ENCODE data around the gene ARG2.

- TF ChIP-seq, protein P1, sequence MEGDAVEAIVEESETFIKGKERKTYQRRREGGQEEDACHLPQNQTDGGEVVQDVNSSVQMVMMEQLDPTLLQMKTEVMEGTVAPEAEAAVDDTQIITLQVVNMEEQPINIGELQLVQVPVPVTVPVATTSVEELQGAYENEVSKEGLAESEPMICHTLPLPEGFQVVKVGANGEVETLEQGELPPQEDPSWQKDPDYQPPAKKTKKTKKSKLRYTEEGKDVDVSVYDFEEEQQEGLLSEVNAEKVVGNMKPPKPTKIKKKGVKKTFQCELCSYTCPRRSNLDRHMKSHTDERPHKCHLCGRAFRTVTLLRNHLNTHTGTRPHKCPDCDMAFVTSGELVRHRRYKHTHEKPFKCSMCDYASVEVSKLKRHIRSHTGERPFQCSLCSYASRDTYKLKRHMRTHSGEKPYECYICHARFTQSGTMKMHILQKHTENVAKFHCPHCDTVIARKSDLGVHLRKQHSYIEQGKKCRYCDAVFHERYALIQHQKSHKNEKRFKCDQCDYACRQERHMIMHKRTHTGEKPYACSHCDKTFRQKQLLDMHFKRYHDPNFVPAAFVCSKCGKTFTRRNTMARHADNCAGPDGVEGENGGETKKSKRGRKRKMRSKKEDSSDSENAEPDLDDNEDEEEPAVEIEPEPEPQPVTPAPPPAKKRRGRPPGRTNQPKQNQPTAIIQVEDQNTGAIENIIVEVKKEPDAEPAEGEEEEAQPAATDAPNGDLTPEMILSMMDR (IDR thresholded peaks at IDR 0.05; ENCODE audit: low read depth, low read length, missing input control): no peak
- TF ChIP-seq, protein P2, sequence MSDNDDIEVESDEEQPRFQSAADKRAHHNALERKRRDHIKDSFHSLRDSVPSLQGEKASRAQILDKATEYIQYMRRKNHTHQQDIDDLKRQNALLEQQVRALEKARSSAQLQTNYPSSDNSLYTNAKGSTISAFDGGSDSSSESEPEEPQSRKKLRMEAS (IDR thresholded peaks at IDR 0.05): no peak
- TF ChIP-seq HNF4G (IDR thresholded peaks at IDR 0.05) (no peak), TAF1 (conservative IDR thresholded peaks at IDR 0.05) (no peak), JUND (IDR thresholded peaks at IDR 0.05) (no peak), YY1 (IDR thresholded peaks at IDR 0.05) (no peak), EGR1 (IDR thresholded peaks at IDR 0.05; ENCODE audit: low read depth in 2 of 2) (no peak), RAD21 (IDR thresholded peaks at IDR 0.05) (no peak), SP1 (IDR thresholded peaks at IDR 0.05) (no peak)
- TF ChIP-seq, protein P3, sequence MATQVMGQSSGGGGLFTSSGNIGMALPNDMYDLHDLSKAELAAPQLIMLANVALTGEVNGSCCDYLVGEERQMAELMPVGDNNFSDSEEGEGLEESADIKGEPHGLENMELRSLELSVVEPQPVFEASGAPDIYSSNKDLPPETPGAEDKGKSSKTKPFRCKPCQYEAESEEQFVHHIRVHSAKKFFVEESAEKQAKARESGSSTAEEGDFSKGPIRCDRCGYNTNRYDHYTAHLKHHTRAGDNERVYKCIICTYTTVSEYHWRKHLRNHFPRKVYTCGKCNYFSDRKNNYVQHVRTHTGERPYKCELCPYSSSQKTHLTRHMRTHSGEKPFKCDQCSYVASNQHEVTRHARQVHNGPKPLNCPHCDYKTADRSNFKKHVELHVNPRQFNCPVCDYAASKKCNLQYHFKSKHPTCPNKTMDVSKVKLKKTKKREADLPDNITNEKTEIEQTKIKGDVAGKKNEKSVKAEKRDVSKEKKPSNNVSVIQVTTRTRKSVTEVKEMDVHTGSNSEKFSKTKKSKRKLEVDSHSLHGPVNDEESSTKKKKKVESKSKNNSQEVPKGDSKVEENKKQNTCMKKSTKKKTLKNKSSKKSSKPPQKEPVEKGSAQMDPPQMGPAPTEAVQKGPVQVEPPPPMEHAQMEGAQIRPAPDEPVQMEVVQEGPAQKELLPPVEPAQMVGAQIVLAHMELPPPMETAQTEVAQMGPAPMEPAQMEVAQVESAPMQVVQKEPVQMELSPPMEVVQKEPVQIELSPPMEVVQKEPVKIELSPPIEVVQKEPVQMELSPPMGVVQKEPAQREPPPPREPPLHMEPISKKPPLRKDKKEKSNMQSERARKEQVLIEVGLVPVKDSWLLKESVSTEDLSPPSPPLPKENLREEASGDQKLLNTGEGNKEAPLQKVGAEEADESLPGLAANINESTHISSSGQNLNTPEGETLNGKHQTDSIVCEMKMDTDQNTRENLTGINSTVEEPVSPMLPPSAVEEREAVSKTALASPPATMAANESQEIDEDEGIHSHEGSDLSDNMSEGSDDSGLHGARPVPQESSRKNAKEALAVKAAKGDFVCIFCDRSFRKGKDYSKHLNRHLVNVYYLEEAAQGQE (IDR thresholded peaks at IDR 0.05): no peak
- TF ChIP-seq, protein P4, sequence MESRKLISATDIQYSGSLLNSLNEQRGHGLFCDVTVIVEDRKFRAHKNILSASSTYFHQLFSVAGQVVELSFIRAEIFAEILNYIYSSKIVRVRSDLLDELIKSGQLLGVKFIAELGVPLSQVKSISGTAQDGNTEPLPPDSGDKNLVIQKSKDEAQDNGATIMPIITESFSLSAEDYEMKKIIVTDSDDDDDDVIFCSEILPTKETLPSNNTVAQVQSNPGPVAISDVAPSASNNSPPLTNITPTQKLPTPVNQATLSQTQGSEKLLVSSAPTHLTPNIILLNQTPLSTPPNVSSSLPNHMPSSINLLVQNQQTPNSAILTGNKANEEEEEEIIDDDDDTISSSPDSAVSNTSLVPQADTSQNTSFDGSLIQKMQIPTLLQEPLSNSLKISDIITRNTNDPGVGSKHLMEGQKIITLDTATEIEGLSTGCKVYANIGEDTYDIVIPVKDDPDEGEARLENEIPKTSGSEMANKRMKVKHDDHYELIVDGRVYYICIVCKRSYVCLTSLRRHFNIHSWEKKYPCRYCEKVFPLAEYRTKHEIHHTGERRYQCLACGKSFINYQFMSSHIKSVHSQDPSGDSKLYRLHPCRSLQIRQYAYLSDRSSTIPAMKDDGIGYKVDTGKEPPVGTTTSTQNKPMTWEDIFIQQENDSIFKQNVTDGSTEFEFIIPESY (IDR thresholded peaks at IDR 0.05): no peak
Observed at GRCh38 chr14:67650694-67651093, 31.0 kb downstream of the ARG2 start.

Data from liver (tissue), 3 donors.